CD4-positive, alpha-beta memory T cell (primary cell): Measurements from ENCODE around the gene RPL3. TPM values are rescaled to one million over a fixed set of nuclear protein-coding genes. Genes with fewer than 3 reads are reported as not detected.
"Not testable (repeated sequence)": the region's sequence is repeated elsewhere in the genome, so short reads cannot be mapped to it uniquely, and the experiment has no call there.

ENCODE experiments used
- CTCF ChIA-PET: fragments of 350-600 bp; sonication (Branson Sonifier 250); formaldehyde crosslinking; loops from one replicate; lab custom pipeline; 2021; ENCODE audit warnings: inconsistent platforms; ENCODE audit not compliant: partially characterized antibody; lab: Charles Lee
- POLR2A ChIA-PET: fragments of 350-600 bp; sonication (Branson Sonifier 250); formaldehyde crosslinking; loops from one replicate; lab custom pipeline; 2021; ENCODE audit not compliant: partially characterized antibody; lab: Charles Lee
- DNase-seq, 5 donors: peaks; one replicate each; pipeline versions ENCODE4 v3.0.0 to v3.0.0-alpha.2; 2020 to 2022; ENCODE audit warnings: mixed read lengths in 1 of 5
- H3K27ac ChIP-seq: one replicate; pipeline ENCODE4 v1.7.0; 2013; ENCODE audit warnings: low read depth, low read length
- H3K27me3 ChIP-seq: 2 replicates; pipeline ENCODE4 v1.7.0; 2013; ENCODE audit warnings: mild to moderate bottlenecking, low read length, moderate library complexity; ENCODE audit not compliant: insufficient read depth
- H3K36me3 ChIP-seq: 2 replicates; pipeline ENCODE4 v1.7.0; 2013; ENCODE audit warnings: mild to moderate bottlenecking, low read length, moderate library complexity; ENCODE audit not compliant: insufficient read depth
- H3K4me1 ChIP-seq: 2 replicates; pipeline ENCODE4 v1.7.0; 2013; ENCODE audit warnings: mild to moderate bottlenecking, low read length, moderate library complexity; ENCODE audit not compliant: insufficient read depth
- H3K4me3 ChIP-seq, 2 donors: one replicate each; pipeline ENCODE4 v1.7.0; 2013; ENCODE audit warnings: low read length in 2 of 2, mild to moderate bottlenecking in 1 of 2
- H3K9me3 ChIP-seq, 2 donors: one replicate each; pipeline ENCODE4 v1.7.0; 2013; ENCODE audit warnings: low read length in 2 of 2, control low read depth in 1 of 2; ENCODE audit not compliant: control insufficient read depth in 1 of 2
- H3K27ac Mint-ChIP-seq, 7 donors: one replicate each; pipeline ENCODE4 v1.8.0; 2020 to 2021; ENCODE audit warnings: mixed read lengths in 7 of 7, mild to moderate bottlenecking in 6 of 7, inconsistent platforms in 3 of 7, moderate library complexity in 3 of 7
- H3K27me3 Mint-ChIP-seq, 2 donors: one replicate each; pipeline ENCODE4 v1.8.0; 2020 to 2021; ENCODE audit warnings: mixed read lengths in 2 of 2
- H3K36me3 Mint-ChIP-seq, 2 donors: one replicate each; pipeline ENCODE4 v1.8.0; 2020 to 2021; ENCODE audit warnings: mixed read lengths in 2 of 2, inconsistent platforms in 1 of 2, mild to moderate bottlenecking in 1 of 2
- H3K4me1 Mint-ChIP-seq, 4 donors: one replicate each; pipeline ENCODE4 v1.8.0; 2020 to 2021; ENCODE audit warnings: mixed read lengths in 4 of 4, mild to moderate bottlenecking in 1 of 4
- H3K4me3 Mint-ChIP-seq, 8 donors: one replicate each; pipeline ENCODE4 v1.8.0; 2020 to 2021; ENCODE audit warnings: mixed read lengths in 8 of 8, mild to moderate bottlenecking in 7 of 8, moderate library complexity in 6 of 8, inconsistent platforms in 3 of 8
- H3K9me3 Mint-ChIP-seq, 8 donors: one replicate each; pipeline ENCODE4 v1.8.0; 2020 to 2021; ENCODE audit warnings: mixed read lengths in 8 of 8, mild to moderate bottlenecking in 5 of 8, inconsistent platforms in 3 of 8, moderate library complexity in 1 of 8
- intact Hi-C: fragments of 100-400 bp; cut with micrococcal nuclease; formaldehyde crosslinking; loops from one replicate; pipeline ENCODE4 v1.15.1; 2023
- polyA plus RNA-seq, 2 donors: library from polyadenylated mRNA; unstranded; fragments of 300-500 nt; fragmentation: Illumina TruSeq; gene quantifications; one replicate each; pipeline ENCODE4 v1.2.3, GENCODE V29; 2021
- total RNA-seq, 2 experiments: library from RNA; stranded (reverse); gene quantifications; one replicate each; pipeline ENCODE4 v1.2.3, GENCODE V29; 2021

Gene RPL3
- total and polyA plus RNA-seq, 4 experiments from 2014 or later, result 3,292 to 4,075 (median 3,564) TPM

- H3K4me1 ChIP-seq, H3K4me3 Mint-ChIP-seq, H3K9me3 ChIP-seq, intact Hi-C loops, H3K27me3 ChIP-seq, H3K27ac ChIP-seq, DNase-seq, H3K36me3 ChIP-seq, H3K27ac Mint-ChIP-seq, H3K36me3 Mint-ChIP-seq, H3K9me3 Mint-ChIP-seq, H3K4me3 ChIP-seq, H3K27me3 Mint-ChIP-seq: not testable (repeated sequence)
- ChIA-PET POLR2A (interaction anchor here (7.6 kb wide), 1 partner anchor 12 kb away, joined by 43 read pairs; the partner anchor contains the start of gene RPL3), CTCF (interaction anchor here (1.4 to 3.2 kb wide), 4 partner anchors 11 to 68 kb away, joined by 7 to 19 read pairs (median 12); partner anchors contain the start of genes RPL3 and TAB1)
- peaks cover 0 to 17% (median 4%) of the 10 kb centered on the region in 4 donors for H3K4me1 Mint-ChIP-seq
Observed at GRCh38 chr22:39330553-39330952, 11.1 kb upstream of the RPL3 start.

- Histone ChIP-seq H3K36me3 (no peaks in the 10 kb centered on the region), H3K27me3 (no peaks in the 10 kb centered on the region), H3K4me1 (no peaks in the 10 kb centered on the region), H3K4me3 (no peak overlapping the region), H3K27ac (no peak overlapping the region), H3K9me3 (no peaks in the 10 kb centered on the region)
- Mint-ChIP-seq H3K36me3 (no peaks in the 10 kb centered on the region), H3K27me3 (no peaks in the 10 kb centered on the region), H3K4me3 (no peak overlapping the region), H3K9me3 (no peaks in the 10 kb centered on the region), H3K27ac (no peak overlapping the region), H3K4me1 (peaks cover 0 to 17% (median 4%) of the 10 kb centered on the region in 4 donors)
- POLR2A ChIA-PET, result interaction anchor here (0.8 to 7.6 kb wide), 2 partner anchors 9 to 19 kb away, joined by 3 to 43 read pairs; partner anchors contain the start of gene RPL3
- intact Hi-C loops, result no loop called here
- CTCF ChIA-PET, result interaction anchor here (1.3 to 1.7 kb wide), 2 partner anchors 9 to 11 kb away, joined by 4 to 7 read pairs; partner anchors contain the start of gene RPL3
- no peak for DNase-seq
Observed at GRCh38 chr22:39327995-39328754, 8.8 kb upstream of the RPL3 start.

- H3K4me1 ChIP-seq, result no peaks in the 10 kb centered on the region
- no peak for DNase-seq
- no peak overlapping the region for H3K4me3 ChIP-seq
- intact Hi-C loops, result no loop called here
- H3K4me1 Mint-ChIP-seq, result peaks cover 0 to 4% (median 1%) of the 10 kb centered on the region in 4 donors
- no peaks in the 10 kb centered on the region for H3K36me3 Mint-ChIP-seq
- H3K36me3 ChIP-seq, result no peaks in the 10 kb centered on the region
- ChIA-PET POLR2A (no interaction called here), CTCF (no interaction called here)
- H3K9me3 Mint-ChIP-seq, result no peaks in the 10 kb centered on the region
- H3K9me3 ChIP-seq, result no peaks in the 10 kb centered on the region
- H3K4me3 Mint-ChIP-seq, result no peak overlapping the region
- H3K27me3 ChIP-seq, result no peaks in the 10 kb centered on the region
- H3K27me3 Mint-ChIP-seq, result no peaks in the 10 kb centered on the region
- H3K27ac ChIP-seq, result no peak overlapping the region
- H3K27ac Mint-ChIP-seq, result no peak overlapping the region
Observed at GRCh38 chr22:39325392-39325932, 6.0 kb upstream of the RPL3 start.

GRCh38 chr22:39320616-39321029 lies 1.2 kb upstream of the RPL3 start:
- H3K9me3 ChIP-seq, H3K27me3 ChIP-seq, H3K4me3 ChIP-seq, H3K27ac ChIP-seq, intact Hi-C loops, DNase-seq, H3K9me3 Mint-ChIP-seq, H3K27me3 Mint-ChIP-seq: not testable (repeated sequence)
- POLR2A ChIA-PET, result interaction anchor here (1.0 to 12.5 kb wide), 18 partner anchors 10 to 568 kb away, joined by 3 to 433 read pairs (median 16); partner anchors contain the start of genes ATF4, CBX6, MIEF1 and NPTXR
- H3K36me3 ChIP-seq, result peaks cover 24% of the 10 kb centered on the region
- Mint-ChIP-seq H3K4me1 (peaks cover 21 to 49% (median 39%) of the 10 kb centered on the region in 4 donors), H3K27ac (peak overlapping the region in 5 of 7 donors; percentile 85 to 99 (median 99)), H3K36me3 (peaks cover 24 to 46% of the 10 kb centered on the region in 2 donors), H3K4me3 (peak overlapping the region; percentile 81 to 100 (median 98))
- CTCF ChIA-PET, result interaction anchor here (1.1 to 12.4 kb wide), 7 partner anchors 11 to 451 kb away, joined by 3 to 477 read pairs (median 15); partner anchors contain the start of gene CBX7
- H3K4me1 ChIP-seq, result peaks cover 32% of the 10 kb centered on the region

GRCh38 chr22:39318507-39319283 lies 728 bp downstream of the RPL3 start:
- peak overlapping the region; percentile 87 to 97 for H3K4me3 ChIP-seq
- no peaks in the 10 kb centered on the region for H3K27me3 ChIP-seq
- H3K4me1 ChIP-seq, result peaks cover 51% of the 10 kb centered on the region
- CTCF ChIA-PET, result interaction anchor here (0.8 to 12.4 kb wide), 17 partner anchors 8 to 1030 kb away, joined by 3 to 477 read pairs (median 5); partner anchors contain the start of genes ATF4 and CBX7
- Mint-ChIP-seq H3K9me3 (peaks cover 0 to 8% (median 0%) of the 10 kb centered on the region in 8 donors), H3K27me3 (no peaks in the 10 kb centered on the region), H3K4me1 (peaks cover 25 to 55% (median 43%) of the 10 kb centered on the region in 4 donors), H3K36me3 (peaks cover 41 to 64% of the 10 kb centered on the region in 2 donors), H3K27ac (peak overlapping the region; percentile 98 to 99 (median 99)), H3K4me3 (peak overlapping the region; percentile 98 to 100 (median 100))
- H3K9me3 ChIP-seq, result no peaks in the 10 kb centered on the region
- H3K36me3 ChIP-seq, result peaks cover 43% of the 10 kb centered on the region
- H3K27ac ChIP-seq, result peak overlapping the region; percentile 83
- POLR2A ChIA-PET, result interaction anchor here (0.6 to 12.5 kb wide), 52 partner anchors 8 to 1983 kb away, joined by 3 to 433 read pairs (median 6); partner anchors contain the start of genes APOBEC3C, APOBEC3H, ATF4 and CBX6
- DNase-seq, result peak in 1 of 5 donors; percentile 63
- intact Hi-C loops, result loop anchor here (1.0 to 5.0 kb wide), 6 partner anchors 76 to 611 kb away; partner anchors contain the start of genes ATF4, CBX6, CBX7 and GTPBP1

- Histone ChIP-seq H3K27me3 (no peaks in the 10 kb centered on the region), H3K27ac (peak overlapping the region; percentile 83), H3K4me1 (peaks cover 53% of the 10 kb centered on the region), H3K9me3 (no peaks in the 10 kb centered on the region), H3K4me3 (peak overlapping the region; percentile 87 to 97), H3K36me3 (peaks cover 50% of the 10 kb centered on the region)
- Mint-ChIP-seq H3K4me1 (peaks cover 27 to 60% (median 43%) of the 10 kb centered on the region in 4 donors), H3K4me3 (peak overlapping the region; percentile 98 to 100 (median 100)), H3K36me3 (peaks cover 49 to 72% of the 10 kb centered on the region in 2 donors), H3K27me3 (no peaks in the 10 kb centered on the region), H3K9me3 (peaks cover 0 to 8% (median 0%) of the 10 kb centered on the region in 8 donors), H3K27ac (peak overlapping the region; percentile 98 to 99 (median 99))
- ChIA-PET CTCF (interaction anchor here (0.6 to 12.4 kb wide), 22 partner anchors 10 to 1030 kb away, joined by 3 to 477 read pairs (median 5); partner anchors contain the start of genes APOBEC3C, ATF4 and CBX7), POLR2A (interaction anchor here (0.6 to 12.5 kb wide), 32 partner anchors 8 to 726 kb away, joined by 3 to 433 read pairs (median 6); partner anchors contain the start of genes ATF4, CBX6, GTPBP1 and MIEF1)
- intact Hi-C loops, result loop anchor here (2.0 to 5.0 kb wide), 3 partner anchors 75 to 611 kb away; partner anchors contain the start of gene GTPBP1
- DNase-seq, result no peak
Observed at GRCh38 chr22:39317775-39318506, 1.5 kb downstream of the RPL3 start.
